ENCODE results near the gene MATN4. TPM values are rescaled to one million over a fixed set of nuclear protein-coding genes. Genes with fewer than 3 reads are reported as not detected.

The MATN4 gene
- total RNA-seq, 2 donors from 2014 or later: 0.34 TPM; not detected in 1

GRCh38 chr20:45303586-45304463 lies 4.3 kb downstream of the MATN4 start:
- H3K9me3 ChIP-seq: no peaks in the 10 kb centered on the region
- DNase-seq (ENCODE audit: low spot score): no peak
- intact Hi-C loops (cut with DNase I): no loop called here
- no peaks in the 10 kb centered on the region for H3K4me1 ChIP-seq (replicated peaks)
- 49% methylated on average over 43 of the region's 47 CpGs for WGBS
- TF ChIP-seq, protein P1, sequence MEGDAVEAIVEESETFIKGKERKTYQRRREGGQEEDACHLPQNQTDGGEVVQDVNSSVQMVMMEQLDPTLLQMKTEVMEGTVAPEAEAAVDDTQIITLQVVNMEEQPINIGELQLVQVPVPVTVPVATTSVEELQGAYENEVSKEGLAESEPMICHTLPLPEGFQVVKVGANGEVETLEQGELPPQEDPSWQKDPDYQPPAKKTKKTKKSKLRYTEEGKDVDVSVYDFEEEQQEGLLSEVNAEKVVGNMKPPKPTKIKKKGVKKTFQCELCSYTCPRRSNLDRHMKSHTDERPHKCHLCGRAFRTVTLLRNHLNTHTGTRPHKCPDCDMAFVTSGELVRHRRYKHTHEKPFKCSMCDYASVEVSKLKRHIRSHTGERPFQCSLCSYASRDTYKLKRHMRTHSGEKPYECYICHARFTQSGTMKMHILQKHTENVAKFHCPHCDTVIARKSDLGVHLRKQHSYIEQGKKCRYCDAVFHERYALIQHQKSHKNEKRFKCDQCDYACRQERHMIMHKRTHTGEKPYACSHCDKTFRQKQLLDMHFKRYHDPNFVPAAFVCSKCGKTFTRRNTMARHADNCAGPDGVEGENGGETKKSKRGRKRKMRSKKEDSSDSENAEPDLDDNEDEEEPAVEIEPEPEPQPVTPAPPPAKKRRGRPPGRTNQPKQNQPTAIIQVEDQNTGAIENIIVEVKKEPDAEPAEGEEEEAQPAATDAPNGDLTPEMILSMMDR (IDR thresholded peaks at IDR 0.05): no peak
- TF ChIP-seq POLR2A (IDR thresholded peaks at IDR 0.05) (no peak), POLR2AphosphoS5 (IDR thresholded peaks at IDR 0.05) (no peak)
- peaks cover 11% of the 10 kb centered on the region for H3K27me3 ChIP-seq (replicated peaks; ENCODE audit: insufficient read depth)
- H3K4me3 ChIP-seq: no peak overlapping the region
- H3K27ac ChIP-seq: no peak overlapping the region
- H3K36me3 ChIP-seq: no peaks in the 10 kb centered on the region

DNA sequence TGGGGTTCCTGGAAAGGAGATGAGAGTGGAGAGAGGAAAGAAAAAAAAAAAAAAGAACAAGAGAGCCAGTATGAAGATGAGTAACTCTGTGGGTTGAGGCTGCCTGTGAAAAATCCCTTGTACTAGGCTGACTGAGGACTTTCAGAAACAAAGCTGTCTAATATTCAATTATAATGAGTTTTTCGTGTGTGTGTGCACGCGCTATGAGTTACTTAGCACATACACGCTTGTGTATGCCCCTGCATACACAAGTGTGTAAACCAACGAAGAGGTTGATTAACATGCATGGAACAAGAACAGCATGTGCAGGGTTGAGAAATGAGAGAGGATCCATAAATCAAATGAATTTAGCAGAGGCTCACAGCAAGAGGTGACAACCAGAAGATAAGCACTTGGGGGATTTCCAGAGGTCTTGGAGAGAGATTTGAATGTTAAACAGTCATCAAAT lies 6.3 kb downstream of the MATN4 start:
- Histone ChIP-seq H3K4me1 (replicated peaks) (no peaks in the 10 kb centered on the region), H3K36me3 (no peaks in the 10 kb centered on the region), H3K9me3 (no peaks in the 10 kb centered on the region), H3K4me3 (no peak overlapping the region), H3K27ac (no peak overlapping the region), H3K27me3 (replicated peaks; ENCODE audit: insufficient read depth) (peaks cover 11% of the 10 kb centered on the region)
- 88% methylated on average over 5 of the region's 5 CpGs for WGBS
- intact Hi-C loops (cut with DNase I): no loop called here
- no peak for DNase-seq (ENCODE audit: low spot score)
- no peak for TF ChIP-seq POLR2AphosphoS5 (IDR thresholded peaks at IDR 0.05)
- TF ChIP-seq POLR2A (IDR thresholded peaks at IDR 0.05): no peak

DNA sequence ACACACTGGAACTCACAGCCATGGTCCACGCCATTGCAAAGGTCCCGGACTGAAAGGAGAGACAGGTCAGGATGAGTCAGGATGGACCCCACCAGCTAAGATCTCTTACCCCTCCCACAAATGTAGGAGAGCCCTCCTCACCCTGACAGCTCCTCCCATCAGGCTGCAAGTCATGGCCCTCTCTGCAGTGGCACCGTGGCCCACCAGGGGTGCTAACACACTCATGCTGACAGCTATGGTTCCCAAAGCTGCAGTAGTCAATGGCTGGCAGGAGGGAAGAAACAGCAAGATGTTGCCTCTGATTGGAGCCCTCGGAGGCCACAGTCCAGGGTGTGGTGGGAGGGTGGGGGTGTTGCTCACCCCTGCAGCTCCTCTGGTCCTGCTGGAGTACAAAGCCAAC lies 7.1 kb downstream of the MATN4 start:
- 17% methylated on average over 4 of the region's 4 CpGs for WGBS
- peaks cover 5% of the 10 kb centered on the region for H3K27me3 ChIP-seq (replicated peaks; ENCODE audit: insufficient read depth)
- H3K9me3 ChIP-seq: no peaks in the 10 kb centered on the region
- H3K4me3 ChIP-seq: no peak overlapping the region
- H3K4me1 ChIP-seq (replicated peaks): no peaks in the 10 kb centered on the region
- TF ChIP-seq POLR2AphosphoS5 (IDR thresholded peaks at IDR 0.05): no peak
- TF ChIP-seq POLR2A (IDR thresholded peaks at IDR 0.05): no peak
- TF ChIP-seq, protein P1 (IDR thresholded peaks at IDR 0.05): no peak
- no peak overlapping the region for H3K27ac ChIP-seq
- no peak for DNase-seq (ENCODE audit: low spot score)
- intact Hi-C loops (cut with DNase I): no loop called here
- no peaks in the 10 kb centered on the region for H3K36me3 ChIP-seq

GRCh38 chr20:45299786-45300185 lies 8.3 kb downstream of the MATN4 start:
- Histone ChIP-seq H3K9me3 (no peaks in the 10 kb centered on the region), H3K4me1 (replicated peaks) (no peaks in the 10 kb centered on the region), H3K27ac (no peak overlapping the region), H3K36me3 (no peaks in the 10 kb centered on the region), H3K4me3 (no peak overlapping the region), H3K27me3 (replicated peaks; ENCODE audit: insufficient read depth) (peaks cover 5% of the 10 kb centered on the region)
- intact Hi-C loops (cut with DNase I): no loop called here
- TF ChIP-seq, protein P1 (IDR thresholded peaks at IDR 0.05): no peak
- TF ChIP-seq POLR2AphosphoS5 (IDR thresholded peaks at IDR 0.05): no peak
- TF ChIP-seq POLR2A (IDR thresholded peaks at IDR 0.05): no peak
- 90% methylated on average over 6 of the region's 6 CpGs for WGBS
- no peak for DNase-seq (ENCODE audit: low spot score)

GRCh38 chr20:45297786-45298497 lies 10.2 kb downstream of the MATN4 start:
- intact Hi-C loops (cut with DNase I): no loop called here
- DNase-seq (ENCODE audit: low spot score): no peak
- Histone ChIP-seq H3K36me3 (no peaks in the 10 kb centered on the region), H3K4me3 (no peak overlapping the region), H3K4me1 (replicated peaks) (no peaks in the 10 kb centered on the region), H3K27ac (no peak overlapping the region), H3K27me3 (replicated peaks; ENCODE audit: insufficient read depth) (no peaks in the 10 kb centered on the region), H3K9me3 (no peaks in the 10 kb centered on the region)
- 92% methylated on average over 52 of the region's 52 CpGs for WGBS
- TF ChIP-seq, protein P1 (IDR thresholded peaks at IDR 0.05): no peak
- no peak for TF ChIP-seq POLR2AphosphoS5 (IDR thresholded peaks at IDR 0.05)
- TF ChIP-seq POLR2A (IDR thresholded peaks at IDR 0.05): no peak

Data from prostate gland (tissue), 2 donors.